GM12872 (cell line): ENCODE data around the gene ZNF546.

ENCODE experiments used
- CTCF ChIP-seq: IDR thresholded peaks from 3 replicates; pipeline ENCODE4 v1.5.1; 2011; ENCODE audit warnings: low read depth, mild to moderate bottlenecking, low read length, moderate library complexity; ENCODE audit not compliant: insufficient read depth

The ZNF546 gene

GRCh38 chr19:39996811-39997637 lies at the start of gene ZNF546:
Gene ZNF546, plus strand, starts transcription at chr19:39997060. Its CDS starts 1,267 bp downstream, at chr19:39998327.
- no peak for TF ChIP-seq CTCF

GRCh38 chr19:39949026-39949747 lies 47.7 kb upstream of the ZNF546 start:
- no peak for TF ChIP-seq CTCF

GRCh38 chr19:39951065-39951650 lies 45.7 kb upstream of the ZNF546 start:
- no peak for TF ChIP-seq CTCF

GRCh38 chr19:39951686-39952085 lies 45.2 kb upstream of the ZNF546 start:
- TF ChIP-seq CTCF = no peak

- no peak for TF ChIP-seq CTCF
Observed at GRCh38 chr19:39953915-39954314, 42.9 kb upstream of the ZNF546 start.

GRCh38 chr19:39963898-39964297 lies 33.0 kb upstream of the ZNF546 start:
- no peak for TF ChIP-seq CTCF

GRCh38 chr19:39966617-39967016 lies 30.2 kb upstream of the ZNF546 start:
- no peak for TF ChIP-seq CTCF
